HG02885 (cell line): ENCODE results near the gene ABRACL.

Source experiments
- ATAC-seq: cut with Tn5 transposase; IDR thresholded peaks from one replicate; pipeline ENCODE4 v1.9.1; 2021; ENCODE audit warnings: mild to moderate bottlenecking; ENCODE audit not compliant: unreplicated experiment, poor library complexity

Gene ABRACL

DNA sequence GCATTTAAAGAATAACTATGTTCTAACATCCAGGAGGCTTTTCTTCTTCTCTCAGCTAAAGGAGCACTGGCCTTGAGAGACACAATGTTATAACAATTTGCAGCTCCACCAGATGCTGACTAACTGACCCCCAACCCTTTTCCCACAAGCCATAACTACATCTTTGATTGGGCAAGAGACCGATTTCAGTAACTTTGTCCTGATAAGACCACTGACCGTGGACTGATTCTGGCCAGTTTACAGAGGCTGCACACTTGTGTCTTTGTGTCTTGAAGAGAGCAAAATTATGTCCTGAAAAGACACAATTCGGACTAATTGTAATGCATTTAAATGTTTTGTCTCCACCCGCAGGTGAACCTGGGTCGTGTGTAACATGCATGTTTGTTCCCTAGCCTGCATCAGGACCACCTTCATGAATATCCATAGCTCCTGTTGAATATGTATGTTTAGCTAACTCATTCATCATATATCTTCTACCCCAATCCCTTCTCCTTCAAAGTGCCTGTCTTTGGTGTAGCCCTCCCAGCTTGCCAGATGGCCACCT is 22.3 kb downstream of the ABRACL start:
- ATAC-seq, result no peak

DNA sequence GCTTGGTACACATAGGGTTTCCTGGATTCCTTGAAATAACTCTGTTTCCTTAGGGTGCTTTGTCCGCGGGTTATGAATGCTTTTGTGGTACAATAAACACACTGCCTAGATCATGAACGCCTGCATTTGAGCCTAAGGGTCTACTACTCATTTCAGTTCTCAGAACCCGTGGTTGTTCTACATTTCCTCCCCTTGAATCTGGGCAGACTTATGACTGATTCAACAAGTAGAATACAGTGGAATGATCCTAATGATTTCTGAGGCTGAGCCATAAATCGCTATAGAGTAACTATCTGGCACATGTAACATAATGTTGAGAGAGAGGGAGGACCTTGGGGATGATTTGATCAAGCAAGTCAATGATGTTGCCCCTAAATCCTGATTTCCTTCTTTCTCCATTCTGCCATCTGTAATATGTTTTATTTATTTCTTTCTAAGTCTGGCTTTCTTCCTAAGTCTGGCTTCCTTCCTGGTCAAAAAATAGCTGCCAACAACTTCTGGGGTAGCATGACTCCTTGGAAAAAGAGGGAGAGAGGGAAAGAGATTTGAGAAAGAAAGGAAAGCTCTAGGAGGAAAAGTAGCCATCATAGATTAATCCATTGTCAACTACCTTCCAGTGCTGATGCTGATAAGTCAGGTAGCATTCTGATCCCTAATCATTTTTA is 23.0 kb downstream of the ABRACL start:
- no peak for ATAC-seq

DNA sequence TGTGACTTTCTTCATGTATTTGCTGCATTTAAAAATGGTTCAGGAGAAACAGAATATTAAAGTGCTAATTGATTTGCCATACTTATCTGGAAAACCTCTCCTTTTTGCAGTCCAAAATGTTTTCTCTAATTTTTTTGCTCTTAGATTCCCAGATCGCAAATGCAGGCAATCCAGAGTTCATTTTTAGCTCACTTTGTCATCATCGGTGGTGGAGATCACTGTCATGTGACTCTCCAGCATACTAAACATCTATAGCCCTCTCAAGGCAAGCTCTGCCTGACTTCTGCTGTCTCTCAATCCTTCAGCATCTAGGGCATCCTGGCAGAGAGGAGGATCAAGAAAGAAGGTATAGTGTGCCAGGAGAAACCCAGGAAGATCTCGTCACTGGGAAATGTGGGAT is 24.8 kb downstream of the ABRACL start:
- no peak for ATAC-seq

DNA sequence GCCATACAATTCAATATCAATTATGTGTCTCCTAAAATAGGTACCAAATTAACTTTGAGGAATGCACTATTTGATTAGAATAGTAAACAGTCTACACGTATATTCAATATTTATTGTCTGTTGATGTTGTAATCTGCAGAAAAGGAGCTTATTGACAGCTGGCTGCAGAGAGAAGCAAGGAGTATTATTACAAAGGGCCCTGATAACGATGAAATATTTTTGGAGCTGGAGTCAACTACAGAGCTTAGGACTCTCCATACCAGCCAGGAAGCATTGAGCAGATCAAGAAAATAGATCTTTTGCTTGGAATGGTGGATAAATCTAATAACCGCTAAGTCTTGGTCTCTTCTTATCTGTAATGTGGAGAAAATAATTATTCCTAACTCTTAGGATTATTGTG is 25.5 kb downstream of the ABRACL start:
- no peak for ATAC-seq

DNA sequence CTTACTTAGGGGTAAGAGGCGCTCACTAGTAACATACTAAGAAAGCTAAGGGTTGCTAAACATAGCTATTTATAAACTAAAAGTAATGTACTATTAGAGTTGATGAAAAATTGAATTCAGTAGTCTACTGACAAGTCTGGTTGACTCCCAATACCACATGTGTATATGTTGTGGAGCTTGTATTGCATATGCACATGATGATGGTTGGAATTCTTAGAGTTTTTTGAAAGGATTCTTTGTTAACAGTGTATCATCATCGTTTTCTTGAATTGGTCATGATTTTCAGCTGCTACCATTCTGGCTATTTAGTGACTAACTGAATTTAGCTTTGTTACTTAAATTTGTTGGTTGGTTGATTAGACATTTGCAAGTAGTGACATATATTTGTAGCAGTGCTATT is 27.2 kb downstream of the ABRACL start:
- no peak for ATAC-seq

DNA sequence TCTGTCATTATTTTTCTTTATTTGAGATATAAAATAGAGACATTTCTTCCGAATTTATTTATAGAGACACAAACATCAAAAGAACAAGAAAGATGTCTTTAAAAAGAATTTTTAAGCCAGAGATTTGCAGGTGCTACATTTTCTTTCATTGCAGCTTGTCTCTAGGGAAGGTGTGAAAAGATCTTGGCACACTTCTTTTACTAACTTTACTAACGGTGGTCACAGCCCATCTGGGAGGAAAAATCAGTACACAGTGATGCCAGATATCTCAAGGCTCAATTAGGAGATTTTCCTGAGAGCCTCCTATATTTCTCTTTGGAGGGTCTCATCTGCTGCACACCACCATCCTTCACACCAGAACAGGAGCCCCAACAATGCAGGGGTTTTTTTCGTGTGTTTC is 29.5 kb downstream of the ABRACL start:
- no peak for ATAC-seq

DNA sequence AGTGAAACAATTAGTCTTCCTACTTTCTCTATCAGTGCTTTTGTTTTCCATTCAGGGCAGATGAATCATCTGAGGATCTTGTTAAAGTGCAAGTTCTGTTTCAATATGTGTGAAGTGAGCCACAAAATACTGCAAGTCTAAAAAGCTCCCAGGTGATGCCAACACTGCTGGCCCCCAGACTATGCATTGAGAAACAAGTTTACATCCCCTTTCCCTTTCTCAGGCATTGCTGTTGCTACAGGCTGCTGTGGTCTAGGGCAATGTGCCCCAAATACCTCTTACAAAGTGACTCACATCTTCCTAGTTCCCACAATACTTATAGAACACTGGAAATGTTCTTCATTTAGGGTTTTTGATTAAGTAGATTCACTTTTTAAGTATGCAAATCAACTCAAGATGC is 31.8 kb downstream of the ABRACL start:
- no peak for ATAC-seq

DNA sequence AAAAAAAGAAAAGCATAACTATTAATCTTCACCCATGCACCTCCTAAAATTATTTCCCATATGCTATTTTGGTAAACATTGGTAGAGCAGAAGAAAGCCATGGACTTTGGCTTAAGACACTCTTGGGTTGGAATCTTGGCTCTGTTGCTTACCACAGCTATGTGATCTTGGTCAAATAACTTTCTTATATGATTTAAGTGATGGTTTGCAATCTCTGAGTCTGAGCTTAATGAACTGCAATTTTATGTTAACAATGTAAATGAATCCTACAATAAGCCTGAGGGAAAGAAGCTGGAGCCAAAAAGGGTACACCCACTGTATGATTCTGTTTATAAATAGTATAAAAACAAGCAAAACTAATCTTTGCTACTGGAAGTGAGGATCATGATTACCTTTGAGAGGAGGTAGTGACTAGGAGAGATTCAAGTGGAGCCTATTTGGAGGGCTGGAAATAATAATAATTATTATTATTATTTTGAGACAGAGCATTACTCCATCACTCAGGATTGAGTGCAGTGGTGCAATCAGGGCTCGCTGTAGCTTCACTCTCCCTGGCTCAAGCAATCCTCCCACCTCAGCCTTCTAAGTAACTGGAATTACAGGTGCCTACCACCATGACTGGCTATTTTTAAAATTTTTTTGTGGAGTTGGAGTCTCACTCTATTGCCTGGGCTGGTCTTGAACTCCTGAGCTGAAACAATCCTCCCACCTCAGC is 34.5 kb downstream of the ABRACL start:
- no peak for ATAC-seq

DNA sequence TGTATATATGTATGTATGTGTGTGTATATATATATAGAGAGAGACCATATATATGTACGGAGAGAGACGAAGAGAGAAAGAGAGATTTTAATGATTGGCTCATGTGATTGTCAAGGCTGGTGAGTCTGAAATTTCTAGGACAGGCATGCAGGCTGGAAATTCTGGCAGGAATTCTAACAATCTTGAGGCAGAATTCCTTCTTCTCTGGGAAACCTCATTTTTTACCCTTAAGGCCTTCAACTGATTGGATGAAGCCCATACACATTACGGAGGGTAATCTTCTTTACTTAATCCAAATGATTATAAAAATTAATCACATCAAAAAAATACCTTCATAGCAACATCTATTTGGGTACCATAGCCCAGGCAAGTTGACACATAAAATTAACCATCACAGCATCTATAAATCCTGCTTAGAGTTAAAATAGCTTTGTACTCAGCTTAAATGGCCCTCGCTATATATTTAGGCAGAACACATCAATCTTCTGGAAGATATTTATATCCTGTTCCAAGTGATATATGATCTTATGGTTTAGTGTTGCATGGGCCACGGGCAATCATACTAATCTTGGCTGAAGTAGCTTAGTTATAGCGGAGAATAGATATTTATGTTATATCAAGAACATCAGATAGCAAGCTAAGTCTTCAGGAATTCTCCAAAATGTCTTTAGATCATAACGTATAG is 36.6 kb downstream of the ABRACL start:
- ATAC-seq, result no peak

DNA sequence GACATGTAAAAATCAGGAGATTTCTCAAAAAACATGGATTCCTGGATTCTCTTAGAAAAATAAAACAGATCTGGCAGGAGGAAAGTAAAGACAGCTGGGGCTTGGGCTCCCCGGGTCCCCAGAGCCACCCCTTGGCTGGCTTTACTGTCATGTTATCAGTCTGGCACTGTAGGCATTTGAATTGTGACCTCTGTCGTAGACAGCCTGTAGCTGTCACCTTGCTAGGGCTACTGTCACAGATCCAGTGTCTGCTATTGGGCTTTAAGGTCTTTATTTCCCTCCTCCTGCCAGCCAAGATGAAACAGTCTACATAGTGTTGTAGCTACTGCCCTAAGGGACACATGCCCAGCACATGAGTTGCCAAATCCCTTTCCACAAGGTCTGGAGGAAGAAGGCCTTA is 37.5 kb downstream of the ABRACL start:
- ATAC-seq, result no peak

DNA sequence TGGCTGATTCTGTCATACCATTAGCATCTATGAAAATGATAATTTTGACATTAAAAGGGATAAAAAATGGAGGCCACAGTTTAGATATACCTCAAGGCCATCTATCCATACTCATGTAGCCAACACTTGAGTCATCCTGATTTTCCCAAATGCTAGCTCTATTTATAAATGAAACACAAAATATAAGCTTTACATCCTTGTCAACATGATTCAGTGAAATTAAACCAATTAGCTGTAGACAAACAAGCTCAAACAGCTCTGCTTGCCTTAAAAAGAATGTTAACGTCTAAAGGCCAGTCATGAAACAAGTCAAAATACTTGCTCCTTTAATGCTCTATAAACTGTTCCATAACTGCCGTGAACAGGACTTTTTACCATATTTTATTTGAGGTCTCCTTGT is 40.3 kb downstream of the ABRACL start:
- no peak for ATAC-seq

DNA sequence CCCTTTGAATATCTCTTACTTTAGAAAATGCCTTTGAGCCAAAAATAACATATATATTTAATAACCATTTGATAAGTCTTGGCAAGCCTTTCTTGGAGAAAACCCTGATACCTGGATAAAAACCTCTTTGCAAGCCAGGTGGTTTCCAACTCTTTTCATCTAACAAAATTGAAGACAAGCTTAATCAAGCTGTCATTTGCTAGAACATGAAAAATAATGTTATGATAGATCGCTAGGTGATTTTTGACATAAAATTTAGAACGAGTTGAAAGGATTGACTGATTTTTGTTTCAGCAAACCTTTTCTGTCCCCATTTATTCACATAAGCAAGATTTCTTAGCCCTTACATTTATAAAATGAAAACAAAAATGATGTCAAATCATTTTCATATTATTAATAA is 44.6 kb downstream of the ABRACL start:
- no peak for ATAC-seq

DNA sequence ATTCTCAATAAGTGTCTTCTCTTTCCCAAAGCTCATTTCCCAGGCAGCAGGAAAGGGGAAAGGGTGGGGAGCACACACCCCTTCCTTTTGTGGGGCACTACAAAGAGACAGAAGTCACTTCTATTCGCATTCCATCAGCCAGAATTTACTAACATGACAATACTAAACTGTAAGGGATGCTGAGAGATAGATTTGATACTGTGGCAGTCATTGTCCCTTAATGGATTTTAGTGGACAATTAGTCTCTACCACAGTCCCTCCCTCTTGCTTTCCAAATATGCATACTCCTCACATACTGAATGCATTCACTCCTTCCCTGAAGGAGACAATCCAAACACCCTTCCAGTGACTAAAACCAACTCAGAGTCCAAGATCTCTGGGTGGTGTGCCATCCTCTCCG is 50.5 kb downstream of the ABRACL start:
- ATAC-seq, result no peak

DNA sequence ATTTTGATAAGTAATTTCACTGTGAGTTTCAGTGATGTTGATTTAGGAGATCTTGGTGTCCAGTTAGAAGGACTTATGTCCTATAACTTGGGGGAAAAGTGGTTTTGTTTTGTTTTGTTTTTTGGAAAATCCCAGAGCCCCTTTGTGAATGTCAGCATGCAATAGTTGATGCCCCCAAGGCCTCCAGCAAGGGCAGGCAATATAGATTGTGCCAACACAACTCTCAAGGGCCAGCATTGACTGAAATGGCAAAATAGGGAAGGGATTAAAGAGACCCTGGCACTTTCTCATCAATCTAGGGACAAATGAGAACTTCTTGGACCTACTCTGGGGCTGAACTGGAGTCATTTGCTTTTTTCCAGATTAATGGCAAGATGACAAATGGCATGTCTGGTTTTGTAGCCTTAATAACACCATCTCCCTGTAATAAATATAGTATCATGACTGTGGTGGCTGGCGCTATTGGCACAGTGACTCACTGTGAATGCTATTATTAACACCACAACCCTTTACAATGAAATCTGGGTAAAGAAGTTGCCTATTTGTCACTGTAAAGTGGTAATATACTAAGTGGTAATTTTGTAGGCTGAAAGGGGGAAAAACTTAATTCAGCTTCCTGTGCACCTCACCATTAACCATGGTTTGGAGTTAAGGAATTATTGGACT is 51.8 kb downstream of the ABRACL start:
- ATAC-seq, result no peak

DNA sequence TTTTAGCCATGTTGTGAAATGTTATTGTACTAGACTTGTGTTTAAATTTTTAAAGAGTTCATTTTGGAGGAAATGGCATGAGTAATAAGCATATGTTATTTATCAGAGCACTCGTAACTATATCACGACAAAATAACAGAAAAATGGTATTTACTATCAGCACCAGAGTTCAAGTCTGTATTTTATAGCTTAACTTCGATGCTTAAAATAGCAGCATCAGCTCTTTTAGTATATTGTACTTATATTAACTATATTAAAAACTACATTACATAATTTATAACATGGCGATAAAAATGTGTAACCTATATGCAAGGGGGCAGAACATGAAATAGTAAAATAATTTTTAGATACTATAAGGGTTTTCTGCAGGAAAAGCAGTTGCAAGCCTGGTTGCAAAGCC is 52.9 kb downstream of the ABRACL start:
- no peak for ATAC-seq

DNA sequence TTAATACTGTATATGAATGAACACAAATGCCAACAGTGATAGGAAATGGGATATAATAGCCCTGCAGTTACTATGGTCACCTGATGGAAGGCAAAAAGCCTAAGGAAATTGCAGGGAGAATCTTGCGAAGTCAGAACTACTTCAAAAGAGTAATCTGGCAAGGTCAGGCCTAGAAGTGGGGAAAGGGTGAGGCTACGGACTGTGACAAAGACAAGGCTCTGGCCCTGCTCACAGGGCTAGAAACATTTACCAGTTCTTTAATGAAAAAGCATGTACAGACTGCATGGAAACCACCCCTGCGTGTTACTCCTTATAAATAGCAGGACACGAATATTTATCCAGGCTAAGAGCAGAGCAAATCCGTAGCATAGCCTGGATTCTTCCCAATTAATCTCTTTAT is 53.8 kb downstream of the ABRACL start:
- no peak for ATAC-seq

DNA sequence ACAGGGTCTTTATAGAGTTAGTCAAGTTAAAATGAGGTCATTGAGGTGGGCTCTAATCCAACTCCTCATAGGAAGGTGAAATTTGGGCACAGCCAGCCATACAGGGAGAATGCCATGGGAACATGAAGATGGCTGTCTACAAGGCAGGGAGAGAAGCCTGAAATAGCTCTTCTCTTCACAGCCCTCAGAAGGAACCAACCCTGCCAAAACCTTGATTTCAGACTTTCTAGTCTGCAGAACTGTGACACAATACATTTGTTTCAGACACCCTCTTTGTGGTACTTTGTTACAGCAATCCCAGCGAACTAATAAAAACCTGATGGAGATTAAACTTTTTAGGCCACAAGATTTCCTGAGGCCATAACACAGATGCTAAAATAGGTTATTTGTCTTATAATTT is 63.3 kb downstream of the ABRACL start:
- no peak for ATAC-seq
